Measurements from ENCODE around the gene BCAN.

Gene BCAN

DNA sequence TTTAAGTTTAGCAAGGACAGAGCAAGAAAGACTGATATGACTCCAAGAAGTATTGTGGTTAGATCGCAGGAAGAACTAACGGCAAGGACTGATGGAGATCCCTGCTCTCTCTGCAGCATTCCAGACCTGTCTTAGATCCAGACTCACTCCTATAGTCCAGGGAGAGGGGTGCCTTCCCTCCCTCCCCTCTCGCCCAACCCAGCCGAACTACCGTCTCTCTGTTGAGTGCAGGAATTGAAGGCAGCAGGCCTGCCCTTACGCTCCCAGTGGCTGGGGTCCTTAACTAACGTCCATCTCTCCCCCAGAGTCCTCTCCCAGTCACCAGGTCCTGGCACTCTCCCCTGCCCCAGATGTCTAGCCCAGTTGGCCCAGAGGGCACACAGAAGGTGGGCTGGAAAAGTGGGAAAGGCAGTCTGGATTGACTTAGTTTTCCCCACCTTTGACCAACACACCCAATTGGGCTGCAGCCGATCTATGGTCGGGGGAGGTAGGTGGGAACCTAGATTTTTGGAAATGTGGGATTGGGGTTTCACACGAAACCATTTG is 62.3 kb downstream of the BCAN start:
- no peak for DNase-seq

DNA sequence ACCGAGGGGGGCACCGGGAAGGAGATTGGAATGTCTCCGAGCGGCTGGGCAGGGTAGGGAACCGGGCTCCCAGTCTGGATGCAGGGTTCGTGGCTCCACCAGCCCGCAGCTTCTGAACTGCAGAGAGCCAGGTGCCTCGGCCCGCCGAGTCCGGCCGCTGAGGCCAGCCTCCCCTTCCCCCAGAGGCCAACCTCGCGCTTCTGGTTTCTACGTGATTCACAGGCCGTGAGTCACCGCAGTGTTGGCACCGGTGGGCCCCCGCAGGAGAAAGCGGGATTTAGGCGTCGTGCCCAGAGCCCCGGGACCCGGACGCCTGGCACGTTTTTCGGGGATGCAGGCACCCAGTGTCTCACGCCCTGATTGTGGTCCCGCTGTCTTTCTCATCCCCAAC is 63.0 kb downstream of the BCAN start:
- no peak for DNase-seq

DNA sequence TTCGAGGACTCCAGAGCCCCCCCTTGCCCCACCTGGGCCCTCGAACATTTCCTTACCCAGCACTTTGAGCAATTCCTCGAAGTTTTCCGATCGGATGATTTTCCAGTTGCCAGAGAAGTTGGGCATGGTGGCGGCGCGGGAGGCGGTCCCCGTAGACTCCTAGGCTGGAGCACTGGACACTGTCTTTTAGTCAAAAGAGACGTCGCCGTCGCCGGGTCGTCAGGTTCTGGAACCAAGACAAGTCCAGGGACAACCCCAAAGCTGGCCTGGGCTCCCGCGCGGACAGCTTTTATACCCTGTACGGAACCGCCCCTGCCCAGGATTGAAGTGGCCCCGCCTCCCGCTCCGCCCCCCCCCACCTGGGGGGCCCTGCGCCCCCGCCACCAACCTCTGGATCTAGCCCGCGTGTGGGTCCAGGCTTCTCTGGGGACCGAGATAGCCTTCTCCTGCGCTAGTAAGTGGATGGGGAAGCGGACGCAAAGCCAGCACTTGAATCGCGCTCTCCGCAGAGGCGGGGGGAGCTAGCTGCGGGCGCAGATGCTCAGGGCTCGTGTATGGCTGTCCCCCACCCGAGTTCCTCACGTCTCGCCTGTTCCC is 63.5 kb downstream of the BCAN start, which contains the start of gene CRABP2:
CRABP2 (minus strand) TSS at position 263 of the 597 bp plus-strand sequence; CDS start at position 126, 137 bp downstream.
- DNase-seq, result no peak

DNA sequence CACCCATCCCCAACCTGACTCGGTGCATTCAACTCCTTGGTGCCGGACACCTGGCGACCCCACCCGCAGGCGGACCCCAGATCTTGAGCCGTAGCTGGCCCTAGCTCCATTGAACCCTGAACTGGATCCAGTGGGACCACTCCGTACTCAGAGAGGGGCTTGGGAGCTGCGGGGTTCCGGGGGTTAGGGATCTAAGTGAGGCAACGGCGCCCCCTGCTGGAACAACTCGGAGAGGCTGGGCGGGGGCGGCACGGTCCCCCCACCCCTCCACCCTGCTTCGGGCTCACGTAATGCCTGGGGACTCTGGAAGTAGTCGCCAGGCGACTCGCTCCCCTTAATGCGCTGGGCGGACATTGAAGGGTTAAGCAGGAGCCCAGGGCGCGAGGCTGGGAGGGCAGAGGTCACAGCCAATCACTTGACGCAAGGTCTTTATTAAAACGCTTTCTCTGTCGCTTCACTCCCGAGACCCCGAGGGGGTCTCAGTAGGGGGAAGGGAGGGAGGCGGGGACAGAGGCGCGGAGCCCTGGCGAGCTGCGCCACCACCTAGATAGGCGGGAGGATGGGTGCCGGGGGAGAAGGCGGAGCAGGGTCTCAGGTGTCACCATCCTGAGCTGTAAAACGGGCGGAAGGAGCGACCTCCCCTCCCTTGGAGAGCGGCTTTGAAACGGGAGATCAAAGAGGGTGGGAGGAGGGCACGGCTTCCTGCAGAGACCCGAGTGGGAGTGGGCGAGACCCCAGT is 64.2 kb downstream of the BCAN start:
- no peak for DNase-seq

DNA sequence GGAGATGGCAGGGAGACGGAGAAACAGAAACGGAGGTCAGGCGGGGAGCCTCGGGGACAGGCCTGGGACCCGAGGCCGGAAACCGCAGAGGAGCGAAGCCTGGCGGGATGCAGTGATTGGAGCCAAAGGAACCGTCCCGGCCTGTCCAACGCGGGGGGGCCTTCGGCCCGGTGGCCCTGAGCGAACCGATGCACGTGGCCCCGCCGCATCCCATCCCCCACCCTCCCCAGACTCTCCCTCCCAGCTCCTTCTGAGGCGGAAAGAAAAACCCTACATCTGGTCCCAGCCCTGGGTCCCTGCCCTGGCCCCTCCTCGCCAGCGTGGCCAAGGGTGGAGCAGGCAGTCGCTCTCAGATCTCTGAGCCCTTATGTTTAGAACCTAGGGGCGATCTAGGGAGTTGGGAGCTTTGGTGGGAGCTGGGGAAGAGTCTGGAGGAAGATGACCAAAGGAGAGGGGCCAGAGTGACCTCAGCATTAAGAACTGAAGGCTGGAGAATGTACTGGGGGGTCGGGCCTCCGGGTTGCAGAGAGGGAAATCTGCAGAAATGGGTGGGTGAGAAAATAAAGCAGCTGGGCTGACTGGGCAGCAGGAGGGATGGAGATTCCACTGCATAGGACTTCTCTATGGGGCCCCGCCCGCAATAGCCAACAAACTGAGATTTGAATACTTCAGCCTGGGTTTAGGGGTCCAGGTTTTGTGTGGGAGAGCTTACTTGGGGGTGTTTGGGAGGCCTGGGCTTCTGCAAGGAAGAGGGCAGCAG is 64.9 kb downstream of the BCAN start:
- DNase-seq, result no peak

DNA sequence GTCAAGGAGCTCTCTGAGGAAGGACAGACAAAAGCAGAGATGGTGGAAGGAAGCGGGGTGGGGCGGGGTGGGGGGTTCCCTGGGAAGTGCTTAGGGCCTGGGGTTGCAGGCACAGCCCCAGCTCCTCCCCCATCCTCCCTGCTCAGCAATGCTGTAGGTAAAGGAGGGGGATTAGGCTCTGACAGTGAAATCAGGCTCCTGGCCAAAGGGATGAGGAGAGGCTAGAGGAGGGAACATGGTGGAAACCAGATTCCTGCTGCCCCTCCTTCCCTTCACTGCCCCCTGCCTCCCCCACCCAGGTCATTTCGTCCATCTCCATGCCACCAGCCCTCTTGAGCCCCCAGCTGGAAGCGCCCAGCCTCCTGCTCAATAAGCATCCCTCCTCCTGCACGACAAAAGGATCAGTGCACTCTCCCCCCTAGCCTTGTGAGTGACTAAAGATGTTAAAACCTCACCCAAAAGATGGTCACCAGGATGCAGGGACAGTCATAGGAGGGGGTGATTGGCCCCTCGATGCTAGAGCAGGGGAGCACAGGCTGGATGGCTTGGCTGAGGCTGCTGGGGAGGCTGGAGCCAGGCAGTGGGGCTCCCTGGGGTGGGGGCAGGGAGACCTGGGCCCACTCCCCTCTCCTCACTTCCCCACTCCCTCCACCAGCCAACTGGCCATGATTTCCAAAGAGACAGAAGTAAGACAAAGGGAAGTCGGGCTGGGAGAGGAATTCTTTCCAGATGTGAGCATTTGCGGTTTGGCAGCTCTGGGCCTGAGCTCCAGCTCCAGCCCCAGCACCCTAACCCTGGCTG is 65.7 kb downstream of the BCAN start:
- DNase-seq, result no peak

DNA sequence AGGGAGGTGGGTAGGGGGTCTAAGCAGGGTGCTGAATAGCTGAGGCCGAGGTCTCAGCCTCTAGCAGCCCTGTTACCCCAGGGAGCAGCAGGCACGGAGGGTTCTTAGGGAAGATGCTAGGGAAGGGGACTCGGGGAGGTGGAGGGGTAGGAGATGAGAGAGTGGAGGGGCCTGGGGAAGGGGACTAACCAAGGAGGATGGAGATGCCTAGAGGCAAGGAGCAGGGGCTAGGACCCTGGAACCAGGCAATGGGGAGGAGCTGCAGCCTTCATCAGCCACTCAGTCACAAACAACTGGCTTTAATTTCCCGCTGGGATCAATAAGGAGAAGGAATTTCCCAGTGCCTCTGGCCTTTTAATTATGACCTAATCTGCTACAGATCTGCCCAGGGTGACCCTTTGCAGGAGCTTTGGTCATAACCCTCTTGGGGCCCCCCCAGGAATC is 66.3 kb downstream of the BCAN start:
- no peak for DNase-seq

DNA sequence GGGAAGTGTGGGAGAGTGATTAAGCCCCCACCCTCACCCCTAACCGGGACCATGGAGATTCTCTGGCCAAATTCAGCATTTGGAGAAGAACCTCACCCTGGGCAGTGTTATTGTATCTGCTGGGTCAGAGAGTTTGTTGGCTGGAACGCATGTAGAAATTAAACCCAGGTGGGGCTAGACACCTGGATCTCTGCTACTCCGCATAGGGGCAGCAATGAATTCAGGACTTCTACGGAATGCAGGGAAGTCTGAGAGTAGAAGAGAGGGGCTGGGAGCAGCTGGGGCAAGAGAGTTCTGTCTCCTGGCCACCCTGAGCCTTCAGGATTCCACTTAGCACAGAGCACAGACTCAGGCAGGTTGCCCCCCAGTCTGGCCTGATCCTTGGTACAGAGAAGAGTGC is 67.1 kb downstream of the BCAN start:
- no peak for DNase-seq
